Neural cell (in vitro differentiated cells): Measurements from ENCODE around the gene MAP3K5.

Source experiments
- CTCF ChIP-seq: fragments of 450-650 bp; IDR thresholded peaks from 2 replicates; pipeline ENCODE4 v1.5.1; 2014; ENCODE audit warnings: antibody characterized with exemption, mild to moderate bottlenecking, moderate library complexity; ENCODE audit not compliant: poor library complexity, severe bottlenecking
- EP300 ChIP-seq: fragments of 450-650 bp; conservative IDR thresholded peaks from 2 replicates; pipeline ENCODE4 v1.6.1; 2014; ENCODE audit warnings: antibody characterized with exemption, mild to moderate bottlenecking, moderate library complexity; ENCODE audit not compliant: poor library complexity, severe bottlenecking
- EZH2 ChIP-seq: fragments of 200-600, 300-800 bp; shearing (Covaris generic), sonication (generic); IDR thresholded peaks from 2 replicates; pipeline ENCODE4 v1.6.1; 2014; ENCODE audit warnings: antibody characterized with exemption, low read length, borderline replicate concordance, mild to moderate bottlenecking; ENCODE audit not compliant: insufficient read depth, poor library complexity, severe bottlenecking
- POLR2AphosphoS5 ChIP-seq: IDR thresholded peaks from 2 replicates; pipeline ENCODE4 v1.6.1; 2012
- REST ChIP-seq: IDR thresholded peaks from 2 replicates; pipeline ENCODE4 v1.6.1; 2012; ENCODE audit warnings: borderline replicate concordance
- TAF1 ChIP-seq: IDR thresholded peaks from 2 replicates; pipeline ENCODE4 v1.6.1; 2012; ENCODE audit warnings: low read depth

GRCh38 chr6:136784271-136784664 lies 8.0 kb downstream of the MAP3K5 start:
- no peak for TF ChIP-seq TAF1
- TF ChIP-seq CTCF = no peak
- TF ChIP-seq EP300 = no peak
- TF ChIP-seq POLR2AphosphoS5 = no peak
- no peak for TF ChIP-seq EZH2
- no peak for TF ChIP-seq REST
